OCI-LY7 (cell line): ENCODE measurements around the gene TNN.

Experiments
- EZH2phosphoT487 ChIP-seq: fragments of 200-600 bp; sonication (generic); IDR thresholded peaks from 2 replicates; pipeline ENCODE4 v1.6.1; 2018; ENCODE audit warnings: low read depth, borderline replicate concordance, mild to moderate bottlenecking, mixed run types, antibody characterized with exemption, low read length, moderate library complexity, mixed read lengths
- TF ChIP-seq, protein P1 (sequence below): fragments of 200-600 bp; sonication (generic); conservative IDR thresholded peaks from 2 replicates; pipeline ENCODE4 v1.5.1; 2014; ENCODE audit warnings: mild to moderate bottlenecking, antibody characterized with exemption, low read length, moderate library complexity, mixed read lengths

GRCh38 chr1:175154629-175155472 lies 87.2 kb downstream of the TNN start:
- TF ChIP-seq, protein P1, sequence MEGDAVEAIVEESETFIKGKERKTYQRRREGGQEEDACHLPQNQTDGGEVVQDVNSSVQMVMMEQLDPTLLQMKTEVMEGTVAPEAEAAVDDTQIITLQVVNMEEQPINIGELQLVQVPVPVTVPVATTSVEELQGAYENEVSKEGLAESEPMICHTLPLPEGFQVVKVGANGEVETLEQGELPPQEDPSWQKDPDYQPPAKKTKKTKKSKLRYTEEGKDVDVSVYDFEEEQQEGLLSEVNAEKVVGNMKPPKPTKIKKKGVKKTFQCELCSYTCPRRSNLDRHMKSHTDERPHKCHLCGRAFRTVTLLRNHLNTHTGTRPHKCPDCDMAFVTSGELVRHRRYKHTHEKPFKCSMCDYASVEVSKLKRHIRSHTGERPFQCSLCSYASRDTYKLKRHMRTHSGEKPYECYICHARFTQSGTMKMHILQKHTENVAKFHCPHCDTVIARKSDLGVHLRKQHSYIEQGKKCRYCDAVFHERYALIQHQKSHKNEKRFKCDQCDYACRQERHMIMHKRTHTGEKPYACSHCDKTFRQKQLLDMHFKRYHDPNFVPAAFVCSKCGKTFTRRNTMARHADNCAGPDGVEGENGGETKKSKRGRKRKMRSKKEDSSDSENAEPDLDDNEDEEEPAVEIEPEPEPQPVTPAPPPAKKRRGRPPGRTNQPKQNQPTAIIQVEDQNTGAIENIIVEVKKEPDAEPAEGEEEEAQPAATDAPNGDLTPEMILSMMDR, result peak; percentile 99
- no peak for TF ChIP-seq EZH2phosphoT487
